H7 (cell line): ENCODE measurements around the gene UBQLN2. TPM values are rescaled to one million over a fixed set of nuclear protein-coding genes. Genes with fewer than 3 reads are reported as not detected.
"Not testable (repeated sequence)": the region's sequence is repeated elsewhere in the genome, so short reads cannot be mapped to it uniquely, and the experiment has no call there.

Experiments
- DNase-seq: peaks from one replicate; pipeline ENCODE4 v3.0.0; 2012
- H3K27me3 ChIP-seq: 2 replicates; pipeline ENCODE4 v1.6.0; 2011; ENCODE audit warnings: mild to moderate bottlenecking, low read length; ENCODE audit not compliant: control insufficient read depth, insufficient read depth
- H3K36me3 ChIP-seq: replicated peaks from 2 replicates; pipeline ENCODE4 v1.5.1; 2011; ENCODE audit warnings: low read length; ENCODE audit not compliant: control insufficient read depth, insufficient read depth
- H3K4me3 ChIP-seq: 2 replicates; pipeline ENCODE4 v1.5.1; 2011; ENCODE audit warnings: low read depth, mild to moderate bottlenecking, control low read depth, low read length, moderate library complexity; ENCODE audit not compliant: insufficient read depth
- total RNA-seq: library from RNA; depleted of rRNA; stranded (reverse); fragments of >200 nt; shearing (Covaris generic); gene quantifications from 2 replicates; pipeline ENCODE4 v1.2.3, GENCODE V29; 2014; rRNA removed

The UBQLN2 gene
- total RNA-seq: 10.8 and 11.8 TPM in 2 replicates

GRCh38 chrX:56563231-56564161 is at the start of gene UBQLN2:
Gene UBQLN2, plus strand, starts transcription at chrX:56563627. Its CDS starts 247 bp downstream, at chrX:56563874.
- Histone ChIP-seq H3K36me3 (no peaks in the 10 kb centered on the region), H3K4me3 (peak within 1 kb of the TSS; percentile 78), H3K27me3 (no peaks in the 10 kb centered on the region)
- peak; percentile 70 for DNase-seq

GRCh38 chrX:56519642-56520041 is 43.8 kb upstream of the UBQLN2 start:
- Histone ChIP-seq H3K36me3 (no peaks in the 10 kb centered on the region), H3K27me3 (no peaks in the 10 kb centered on the region), H3K4me3 (no peak overlapping the region)
- DNase-seq: no peak

GRCh38 chrX:56529482-56530007 is 33.9 kb upstream of the UBQLN2 start:
- not testable (repeated sequence) for H3K4me3 ChIP-seq, DNase-seq, H3K27me3 ChIP-seq, H3K36me3 ChIP-seq

- H3K27me3 ChIP-seq: no peaks in the 10 kb centered on the region
- no peaks in the 10 kb centered on the region for H3K36me3 ChIP-seq
- DNase-seq: no peak
Measured at GRCh38 chrX:56530011-56530410, 33.4 kb upstream of the UBQLN2 start.

GRCh38 chrX:56550667-56551066 is 12.8 kb upstream of the UBQLN2 start:
- DNase-seq: no peak
- no peak overlapping the region for H3K4me3 ChIP-seq
- H3K27me3 ChIP-seq: no peaks in the 10 kb centered on the region
- no peaks in the 10 kb centered on the region for H3K36me3 ChIP-seq

More at GRCh38 chrX:56530011-56530410, 33.4 kb upstream of the UBQLN2 start:
- no peak overlapping the region for H3K4me3 ChIP-seq

GRCh38 chrX:56554870-56555269 is 8.6 kb upstream of the UBQLN2 start:
- no peak overlapping the region for H3K4me3 ChIP-seq
- DNase-seq: no peak
- no peaks in the 10 kb centered on the region for H3K27me3 ChIP-seq
- H3K36me3 ChIP-seq: no peaks in the 10 kb centered on the region

- no peaks in the 10 kb centered on the region for H3K27me3 ChIP-seq
- no peak for DNase-seq
- no peaks in the 10 kb centered on the region for H3K36me3 ChIP-seq
- H3K4me3 ChIP-seq: no peak overlapping the region
Measured at GRCh38 chrX:56557376-56557929, 6.0 kb upstream of the UBQLN2 start.

- Histone ChIP-seq H3K4me3 (peak overlapping the region; percentile 78), H3K27me3 (no peaks in the 10 kb centered on the region), H3K36me3 (no peaks in the 10 kb centered on the region)
- DNase-seq: peak; percentile 10
Measured at GRCh38 chrX:56564164-56564885, 898 bp downstream of the UBQLN2 start.

GRCh38 chrX:56564921-56565840 is 1.8 kb downstream of the UBQLN2 start:
- DNase-seq: peak; percentile 11
- Histone ChIP-seq H3K27me3 (no peaks in the 10 kb centered on the region), H3K36me3 (no peaks in the 10 kb centered on the region)

GRCh38 chrX:56569378-56570057 is 6.1 kb downstream of the UBQLN2 start:
- Histone ChIP-seq H3K4me3 (no peak overlapping the region), H3K27me3 (no peaks in the 10 kb centered on the region)

More at GRCh38 chrX:56564921-56565840, 1.8 kb downstream of the UBQLN2 start:
- H3K4me3 ChIP-seq: peak overlapping the region; percentile 78

GRCh38 chrX:56572975-56573374 is 9.5 kb downstream of the UBQLN2 start:
- no peaks in the 10 kb centered on the region for H3K27me3 ChIP-seq

More at GRCh38 chrX:56569378-56570057, 6.1 kb downstream of the UBQLN2 start:
- no peaks in the 10 kb centered on the region for H3K36me3 ChIP-seq
- no peak for DNase-seq

GRCh38 chrX:56574861-56575260 is 11.4 kb downstream of the UBQLN2 start:
- no peaks in the 10 kb centered on the region for H3K36me3 ChIP-seq
- DNase-seq: no peak
- H3K27me3 ChIP-seq: no peaks in the 10 kb centered on the region
- H3K4me3 ChIP-seq: no peak overlapping the region

More at GRCh38 chrX:56572975-56573374, 9.5 kb downstream of the UBQLN2 start:
- Histone ChIP-seq H3K36me3 (no peaks in the 10 kb centered on the region), H3K4me3 (no peak overlapping the region)
- DNase-seq: no peak

GRCh38 chrX:56576721-56577120 is 13.3 kb downstream of the UBQLN2 start:
- Histone ChIP-seq H3K36me3 (no peaks in the 10 kb centered on the region), H3K4me3 (no peak overlapping the region), H3K27me3 (no peaks in the 10 kb centered on the region)
- DNase-seq: no peak
